ENCODE measurements around the gene SORCS2.

Gene SORCS2

DNA sequence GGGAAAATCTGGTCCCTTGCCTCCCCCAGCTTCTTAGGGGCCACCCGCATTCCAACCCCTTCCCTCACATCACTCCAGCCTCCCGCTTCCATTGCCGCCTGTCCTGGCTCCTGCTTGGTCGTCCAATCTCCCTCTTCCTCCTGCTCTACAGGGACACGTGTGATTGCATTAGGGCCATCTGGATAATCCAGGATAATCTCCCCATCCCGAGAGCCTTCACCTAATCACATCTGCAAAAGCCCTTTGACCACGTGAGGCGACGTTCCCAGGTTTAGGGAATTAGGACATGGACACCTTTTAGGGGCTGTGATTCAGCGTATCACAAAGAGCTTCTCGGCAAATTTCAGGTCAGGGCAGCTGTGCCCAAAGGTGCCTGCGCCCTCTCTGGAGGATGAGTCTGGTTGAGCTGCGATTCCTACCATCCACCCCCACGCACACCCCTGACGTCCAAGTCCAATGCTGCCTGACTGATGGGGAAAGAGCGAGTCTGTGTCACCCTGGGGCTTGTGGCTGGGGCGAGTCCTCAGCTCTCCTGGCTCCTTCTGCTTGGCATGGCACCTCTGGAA lies 137.8 kb downstream of the SORCS2 start:
- in situ Hi-C loops (cut with MboI; ENCODE audit: low sequenced_read_pairs, unreplicated experiment) = no loop called here
- DNase-seq (ENCODE audit: low spot score) = no peak
- TF ChIP-seq, protein P1, sequence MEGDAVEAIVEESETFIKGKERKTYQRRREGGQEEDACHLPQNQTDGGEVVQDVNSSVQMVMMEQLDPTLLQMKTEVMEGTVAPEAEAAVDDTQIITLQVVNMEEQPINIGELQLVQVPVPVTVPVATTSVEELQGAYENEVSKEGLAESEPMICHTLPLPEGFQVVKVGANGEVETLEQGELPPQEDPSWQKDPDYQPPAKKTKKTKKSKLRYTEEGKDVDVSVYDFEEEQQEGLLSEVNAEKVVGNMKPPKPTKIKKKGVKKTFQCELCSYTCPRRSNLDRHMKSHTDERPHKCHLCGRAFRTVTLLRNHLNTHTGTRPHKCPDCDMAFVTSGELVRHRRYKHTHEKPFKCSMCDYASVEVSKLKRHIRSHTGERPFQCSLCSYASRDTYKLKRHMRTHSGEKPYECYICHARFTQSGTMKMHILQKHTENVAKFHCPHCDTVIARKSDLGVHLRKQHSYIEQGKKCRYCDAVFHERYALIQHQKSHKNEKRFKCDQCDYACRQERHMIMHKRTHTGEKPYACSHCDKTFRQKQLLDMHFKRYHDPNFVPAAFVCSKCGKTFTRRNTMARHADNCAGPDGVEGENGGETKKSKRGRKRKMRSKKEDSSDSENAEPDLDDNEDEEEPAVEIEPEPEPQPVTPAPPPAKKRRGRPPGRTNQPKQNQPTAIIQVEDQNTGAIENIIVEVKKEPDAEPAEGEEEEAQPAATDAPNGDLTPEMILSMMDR (IDR thresholded peaks at IDR 0.05; ENCODE audit: borderline replicate concordance, control extremely low read depth, extremely low read depth, insufficient read depth, missing control alignments) = no peak

DNA sequence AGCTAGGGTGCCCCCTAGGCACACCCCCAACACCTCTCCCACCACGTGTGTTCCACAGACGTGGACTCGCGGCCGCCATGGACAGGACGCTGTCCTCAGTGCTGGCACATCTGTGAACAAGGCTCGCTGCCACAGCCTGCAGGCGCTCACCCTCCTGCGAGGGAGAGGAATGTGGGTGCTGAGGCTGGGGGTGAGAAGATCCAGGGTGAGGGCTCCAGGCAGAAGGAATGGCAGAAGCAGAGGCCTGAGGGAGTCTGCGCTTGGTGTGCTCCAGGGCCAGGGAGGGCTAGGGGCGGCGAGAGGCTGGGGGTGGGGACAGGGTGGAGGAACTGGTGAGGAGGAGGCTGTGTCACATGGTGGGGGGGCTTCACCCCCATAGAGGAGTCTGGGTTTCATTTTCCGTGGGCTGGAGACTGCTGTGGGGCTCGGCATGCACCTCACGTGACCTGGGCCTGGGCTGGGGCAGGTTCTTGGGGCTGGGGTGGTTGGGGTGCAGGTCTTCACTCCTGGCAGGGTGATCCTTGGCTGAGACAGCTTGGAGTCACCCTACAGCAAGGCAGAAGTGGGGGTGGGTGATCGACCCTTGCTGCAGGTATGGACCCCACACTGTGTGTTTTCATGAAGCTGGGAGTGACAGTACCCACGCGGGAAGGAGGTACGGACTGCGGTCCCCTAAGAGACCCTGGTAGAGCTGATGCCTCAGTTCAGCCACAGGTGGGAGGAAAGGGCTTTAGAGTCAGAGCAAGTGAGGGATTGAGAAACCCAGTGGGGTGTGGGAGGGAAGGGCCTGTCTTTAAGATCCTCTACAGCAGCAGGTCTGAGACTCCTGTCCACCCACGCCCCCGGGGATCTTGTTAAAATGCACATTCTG lies 138.7 kb downstream of the SORCS2 start:
- in situ Hi-C loops (cut with MboI; ENCODE audit: low sequenced_read_pairs, unreplicated experiment) = no loop called here
- DNase-seq (ENCODE audit: low spot score) = no peak
- TF ChIP-seq, protein P1 (IDR thresholded peaks at IDR 0.05; ENCODE audit: borderline replicate concordance, control extremely low read depth, extremely low read depth, insufficient read depth, missing control alignments) = no peak

DNA sequence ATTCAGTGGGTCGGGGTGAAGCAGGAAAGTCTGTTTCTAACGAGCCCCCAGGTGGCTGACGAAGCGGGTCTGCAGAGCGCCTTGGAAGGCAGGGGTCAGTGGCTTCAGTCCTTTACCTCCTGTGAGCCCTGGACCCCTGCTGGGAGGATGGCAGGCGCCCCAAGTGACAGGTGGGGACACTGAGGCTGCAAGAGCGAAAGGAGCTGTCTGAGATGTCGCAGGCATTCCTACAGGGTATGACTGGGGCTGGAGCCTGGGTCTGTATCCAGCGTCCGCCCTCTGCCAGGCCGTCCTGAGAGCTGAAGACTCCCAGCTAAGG lies 139.3 kb downstream of the SORCS2 start:
- in situ Hi-C loops (cut with MboI; ENCODE audit: low sequenced_read_pairs, unreplicated experiment) = no loop called here
- DNase-seq (ENCODE audit: low spot score) = no peak
- TF ChIP-seq, protein P1 (IDR thresholded peaks at IDR 0.05; ENCODE audit: borderline replicate concordance, control extremely low read depth, extremely low read depth, insufficient read depth, missing control alignments) = no peak

DNA sequence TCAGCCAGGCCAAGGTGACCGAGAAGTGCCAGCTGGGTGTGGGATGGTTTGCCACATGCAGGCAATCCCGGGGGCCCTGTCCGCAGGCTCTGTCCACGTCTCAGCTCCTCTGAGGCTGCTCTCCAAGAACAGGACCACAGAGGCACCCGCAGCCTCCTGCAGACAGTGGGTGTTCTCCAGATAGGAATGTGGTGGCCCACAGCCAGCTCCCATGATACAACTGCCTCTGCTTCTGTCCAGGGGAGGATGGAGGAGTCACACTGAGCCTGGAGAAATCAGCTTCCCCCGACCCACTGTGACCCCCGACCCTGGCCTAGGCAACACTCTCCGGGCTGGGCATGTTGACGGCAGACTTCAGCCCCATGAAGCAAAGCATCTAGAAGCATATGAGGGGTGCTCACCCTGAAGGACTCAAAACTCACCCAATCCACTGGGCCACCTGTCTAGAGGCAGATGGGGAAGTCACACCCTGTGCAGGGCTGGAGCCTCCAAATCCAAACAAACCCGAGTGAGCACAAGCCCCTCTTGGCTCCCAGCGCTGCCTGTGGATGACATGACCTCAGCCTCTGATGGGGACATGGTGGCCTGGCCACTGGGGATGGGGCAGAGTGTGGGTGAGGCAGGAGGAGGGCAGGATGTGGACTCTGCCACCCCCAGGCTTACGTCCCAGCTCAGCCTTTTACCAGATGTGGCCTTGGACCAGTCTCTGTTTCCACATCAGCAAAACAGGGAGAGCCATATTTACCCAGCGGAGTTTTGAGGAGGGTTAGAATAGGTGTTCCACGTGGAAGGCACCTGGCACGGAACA lies 140.1 kb downstream of the SORCS2 start:
- in situ Hi-C loops (cut with MboI; ENCODE audit: low sequenced_read_pairs, unreplicated experiment) = no loop called here
- DNase-seq (ENCODE audit: low spot score) = no peak

DNA sequence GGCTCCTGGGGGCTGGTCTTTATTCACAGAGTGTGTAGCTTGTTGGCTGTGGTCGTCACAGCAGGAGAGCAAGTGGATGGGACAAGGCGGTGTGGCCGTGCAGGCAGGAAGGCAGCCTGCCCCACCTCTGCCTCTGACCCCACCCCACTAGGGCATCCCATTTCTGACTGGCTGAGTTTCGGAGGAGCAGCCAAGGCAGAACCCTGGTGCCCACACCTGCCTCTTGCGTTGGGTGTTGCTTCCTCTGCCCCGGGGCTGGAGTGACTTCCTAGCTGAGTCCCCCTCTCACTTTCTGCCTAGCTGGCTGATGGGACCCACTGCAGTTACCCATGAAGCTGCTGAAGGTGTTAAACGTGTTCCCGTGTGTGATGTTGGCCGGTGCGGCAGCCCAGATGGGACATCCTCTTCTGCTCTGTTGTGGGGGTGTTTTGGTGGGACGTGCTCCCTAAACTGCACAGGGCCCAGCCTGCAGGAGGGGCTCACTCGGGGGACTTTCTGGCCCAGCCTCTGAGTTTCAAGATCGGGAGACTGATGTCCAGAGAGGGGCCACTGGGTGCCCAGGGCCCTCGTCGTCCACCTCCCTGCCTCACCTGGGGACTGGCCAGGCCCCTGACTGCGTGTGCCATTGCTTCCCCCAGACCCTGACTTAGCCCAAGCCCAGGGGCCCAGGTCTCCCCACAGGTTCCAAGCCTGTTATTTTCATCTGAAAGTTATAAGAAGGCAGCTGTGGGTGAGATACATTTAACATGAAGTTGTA lies 140.9 kb downstream of the SORCS2 start:
- TF ChIP-seq, protein P1 (IDR thresholded peaks at IDR 0.05; ENCODE audit: borderline replicate concordance, control extremely low read depth, extremely low read depth, insufficient read depth, missing control alignments) = no peak
- DNase-seq (ENCODE audit: low spot score) = no peak
- in situ Hi-C loops (cut with MboI; ENCODE audit: low sequenced_read_pairs, unreplicated experiment) = no loop called here

More for the DNA sequence above, 140.1 kb downstream of the SORCS2 start:
- TF ChIP-seq, protein P1 (IDR thresholded peaks at IDR 0.05; ENCODE audit: borderline replicate concordance, control extremely low read depth, extremely low read depth, insufficient read depth, missing control alignments) = no peak

Data from GM13976 (cell line).